Measurements from ENCODE around the gene EPB41L2. TPM values are rescaled to one million over a fixed set of nuclear protein-coding genes. Genes with fewer than 3 reads are reported as not detected.
"Not testable (repeated sequence)": the region's sequence is repeated elsewhere in the genome, so short reads cannot be mapped to it uniquely, and the experiment has no call there.

EPB41L2 gene
- total RNA-seq, 1 donor from 2014 or later: 124 TPM

- Histone ChIP-seq H3K27me3 (ENCODE audit: low read depth) (no peaks in the 10 kb centered on the region), H3K27ac (no peak overlapping the region), H3K4me3 (no peak overlapping the region), H3K36me3 (no peaks in the 10 kb centered on the region), H3K4me1 (no peaks in the 10 kb centered on the region), H3K9me3 (no peaks in the 10 kb centered on the region)
- intact Hi-C loops (cut with DNase I): no loop called here
- no peak for TF ChIP-seq CTCF (IDR thresholded peaks at IDR 0.05)
- DNase-seq: no peak
- no peak for ATAC-seq
Measured at GRCh38 chr6:130815200-130816071, 247.6 kb downstream of the EPB41L2 start.

GRCh38 chr6:130814506-130814905 is 248.5 kb downstream of the EPB41L2 start:
- Histone ChIP-seq H3K27me3 (ENCODE audit: low read depth) (no peaks in the 10 kb centered on the region), H3K9me3 (no peaks in the 10 kb centered on the region), H3K36me3 (no peaks in the 10 kb centered on the region), H3K27ac (no peak overlapping the region), H3K4me1 (no peaks in the 10 kb centered on the region), H3K4me3 (no peak overlapping the region)
- TF ChIP-seq CTCF (IDR thresholded peaks at IDR 0.05): no peak
- intact Hi-C loops (cut with DNase I): no loop called here
- ATAC-seq (no peak), DNase-seq (no peak)

- ATAC-seq (no peak), DNase-seq (no peak)
- no peaks in the 10 kb centered on the region for H3K9me3 ChIP-seq
- H3K27ac ChIP-seq: no peak overlapping the region
- H3K27me3 ChIP-seq (ENCODE audit: low read depth): no peaks in the 10 kb centered on the region
- intact Hi-C loops (cut with DNase I): no loop called here
- no peak overlapping the region for H3K4me3 ChIP-seq
- H3K36me3 ChIP-seq: no peaks in the 10 kb centered on the region
- TF ChIP-seq CTCF (IDR thresholded peaks at IDR 0.05): no peak
- no peaks in the 10 kb centered on the region for H3K4me1 ChIP-seq
Measured at GRCh38 chr6:130811932-130812331, 251.1 kb downstream of the EPB41L2 start.

- Histone ChIP-seq H3K27me3 (ENCODE audit: low read depth) (no peaks in the 10 kb centered on the region), H3K9me3 (no peaks in the 10 kb centered on the region), H3K36me3 (no peaks in the 10 kb centered on the region), H3K27ac (no peak overlapping the region), H3K4me3 (no peak overlapping the region), H3K4me1 (no peaks in the 10 kb centered on the region)
- ATAC-seq (no peak), DNase-seq (no peak)
- no peak for TF ChIP-seq CTCF (IDR thresholded peaks at IDR 0.05)
- intact Hi-C loops (cut with DNase I): no loop called here
Measured at GRCh38 chr6:130810307-130811030, 252.6 kb downstream of the EPB41L2 start.

- H3K27ac ChIP-seq; ATAC-seq; H3K36me3 ChIP-seq; H3K27me3 ChIP-seq (ENCODE audit: low read depth); DNase-seq; intact Hi-C loops (cut with DNase I); H3K4me3 ChIP-seq; H3K9me3 ChIP-seq; H3K4me1 ChIP-seq: not testable (repeated sequence)
Measured at GRCh38 chr6:130801368-130801767, 261.7 kb downstream of the EPB41L2 start.

GRCh38 chr6:130797061-130797460 is 266.0 kb downstream of the EPB41L2 start:
- H3K9me3 ChIP-seq: peaks cover 5% of the 10 kb centered on the region
- intact Hi-C loops (cut with DNase I): no loop called here
- no peaks in the 10 kb centered on the region for H3K27me3 ChIP-seq (ENCODE audit: low read depth)
- no peak overlapping the region for H3K4me3 ChIP-seq
- no peak for DNase-seq
- H3K36me3 ChIP-seq: no peaks in the 10 kb centered on the region
- H3K27ac ChIP-seq: no peak overlapping the region
- H3K4me1 ChIP-seq: no peaks in the 10 kb centered on the region
- TF ChIP-seq CTCF (IDR thresholded peaks at IDR 0.05): no peak
- no peak for ATAC-seq
